D721Med (cell line): ENCODE data around the gene HDLBP.

Experiments
- DNase-seq: peaks from one replicate; pipeline ENCODE4 v3.0.0; 2011; ENCODE audit warnings: low spot score; ENCODE audit not compliant: insufficient read length
- FAIRE-seq: peaks from 2 replicates; lab custom pipeline; 2011; peaks lifted over from hg19 to GRCh38; lab: Jason Lieb, UNC
- CTCF ChIP-seq: IDR thresholded peaks from 2 replicates; pipeline ENCODE4 v1.5.1; 2012; ENCODE audit warnings: mild to moderate bottlenecking, control low read depth; ENCODE audit not compliant: insufficient read depth; ENCODE audit errors: missing control alignments

HDLBP gene, protein sequence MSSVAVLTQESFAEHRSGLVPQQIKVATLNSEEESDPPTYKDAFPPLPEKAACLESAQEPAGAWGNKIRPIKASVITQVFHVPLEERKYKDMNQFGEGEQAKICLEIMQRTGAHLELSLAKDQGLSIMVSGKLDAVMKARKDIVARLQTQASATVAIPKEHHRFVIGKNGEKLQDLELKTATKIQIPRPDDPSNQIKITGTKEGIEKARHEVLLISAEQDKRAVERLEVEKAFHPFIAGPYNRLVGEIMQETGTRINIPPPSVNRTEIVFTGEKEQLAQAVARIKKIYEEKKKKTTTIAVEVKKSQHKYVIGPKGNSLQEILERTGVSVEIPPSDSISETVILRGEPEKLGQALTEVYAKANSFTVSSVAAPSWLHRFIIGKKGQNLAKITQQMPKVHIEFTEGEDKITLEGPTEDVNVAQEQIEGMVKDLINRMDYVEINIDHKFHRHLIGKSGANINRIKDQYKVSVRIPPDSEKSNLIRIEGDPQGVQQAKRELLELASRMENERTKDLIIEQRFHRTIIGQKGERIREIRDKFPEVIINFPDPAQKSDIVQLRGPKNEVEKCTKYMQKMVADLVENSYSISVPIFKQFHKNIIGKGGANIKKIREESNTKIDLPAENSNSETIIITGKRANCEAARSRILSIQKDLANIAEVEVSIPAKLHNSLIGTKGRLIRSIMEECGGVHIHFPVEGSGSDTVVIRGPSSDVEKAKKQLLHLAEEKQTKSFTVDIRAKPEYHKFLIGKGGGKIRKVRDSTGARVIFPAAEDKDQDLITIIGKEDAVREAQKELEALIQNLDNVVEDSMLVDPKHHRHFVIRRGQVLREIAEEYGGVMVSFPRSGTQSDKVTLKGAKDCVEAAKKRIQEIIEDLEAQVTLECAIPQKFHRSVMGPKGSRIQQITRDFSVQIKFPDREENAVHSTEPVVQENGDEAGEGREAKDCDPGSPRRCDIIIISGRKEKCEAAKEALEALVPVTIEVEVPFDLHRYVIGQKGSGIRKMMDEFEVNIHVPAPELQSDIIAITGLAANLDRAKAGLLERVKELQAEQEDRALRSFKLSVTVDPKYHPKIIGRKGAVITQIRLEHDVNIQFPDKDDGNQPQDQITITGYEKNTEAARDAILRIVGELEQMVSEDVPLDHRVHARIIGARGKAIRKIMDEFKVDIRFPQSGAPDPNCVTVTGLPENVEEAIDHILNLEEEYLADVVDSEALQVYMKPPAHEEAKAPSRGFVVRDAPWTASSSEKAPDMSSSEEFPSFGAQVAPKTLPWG (N-terminal part only)

GRCh38 chr2:241315093-241315878 is at the start of gene HDLBP:
HDLBP (minus strand) TSS chr2:241315672; CDS start chr2:241266869, 48,803 bp downstream.
- DNase-seq = peak; percentile 85
- TF ChIP-seq CTCF = peak; percentile 47
- FAIRE-seq = no peak

GRCh38 chr2:241364781-241365180 is 49.3 kb upstream of the HDLBP start:
- no peak for FAIRE-seq
- TF ChIP-seq CTCF = no peak
- no peak for DNase-seq

- no peak for FAIRE-seq
Observed at GRCh38 chr2:241363426-241363825, 48.0 kb upstream of the HDLBP start.

DNA sequence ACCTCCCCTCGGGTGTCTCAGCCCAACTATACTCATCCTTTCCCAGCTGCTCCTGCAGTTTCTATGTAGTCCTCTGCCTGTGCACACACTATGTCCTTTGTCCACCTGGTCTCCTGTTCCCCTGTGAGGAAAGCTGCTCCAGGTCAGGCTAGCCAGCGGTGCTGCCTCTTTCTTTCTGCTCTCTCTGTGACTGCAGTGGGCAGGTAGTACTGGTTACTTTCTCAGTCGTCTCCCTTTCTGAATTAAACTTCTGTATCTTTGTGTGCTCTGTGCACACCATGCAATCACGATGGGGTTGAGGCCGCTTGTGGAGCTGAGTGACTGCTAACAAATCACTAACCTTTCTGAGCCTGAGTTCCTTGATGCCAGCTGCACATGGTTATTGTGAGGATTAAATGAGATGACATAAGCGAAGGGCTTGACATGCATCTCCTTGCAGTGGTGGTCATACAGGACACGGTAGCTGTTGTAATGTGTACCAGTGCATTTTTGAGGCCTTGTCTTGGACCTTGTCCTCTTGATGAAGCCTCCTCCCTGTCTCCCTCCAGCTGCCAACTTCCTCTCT is 44.1 kb upstream of the HDLBP start:
- no peak for DNase-seq
- no peak for FAIRE-seq
- no peak for TF ChIP-seq CTCF

More at GRCh38 chr2:241363426-241363825, 48.0 kb upstream of the HDLBP start:
- no peak for TF ChIP-seq CTCF
- no peak for DNase-seq

DNA sequence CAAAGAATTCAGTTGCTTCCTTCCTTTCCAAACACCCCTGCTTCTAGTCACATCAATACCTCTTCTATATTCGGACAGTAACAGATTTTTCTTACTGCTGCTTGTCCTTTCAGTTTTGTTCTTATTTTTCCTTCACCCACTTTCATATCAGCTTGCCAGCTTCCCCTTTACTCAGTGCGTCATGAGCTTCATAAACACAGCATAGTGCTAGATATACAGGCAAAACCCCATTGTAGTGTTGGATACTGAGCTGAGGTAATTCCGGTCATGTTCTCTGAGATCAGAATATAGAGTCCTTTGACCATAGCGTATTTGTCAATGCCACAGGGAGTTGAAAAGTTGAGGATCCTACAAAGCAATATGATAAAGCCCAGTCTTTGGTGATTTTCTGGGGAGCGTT is 43.0 kb upstream of the HDLBP start:
- TF ChIP-seq CTCF = no peak
- DNase-seq (no peak), FAIRE-seq (no peak)

- TF ChIP-seq CTCF = no peak
- no peak for DNase-seq
- FAIRE-seq = no peak
Observed at GRCh38 chr2:241357531-241357930, 42.1 kb upstream of the HDLBP start.
